GM21423 (cell line): ENCODE results near the gene EYA4.

Experiments
- ATAC-seq: cut with Tn5 transposase; IDR thresholded peaks from one replicate; pipeline ENCODE4 v1.9.1; 2021; ENCODE audit warnings: mild to moderate bottlenecking, moderate library complexity; ENCODE audit not compliant: unreplicated experiment

Gene EYA4, protein sequence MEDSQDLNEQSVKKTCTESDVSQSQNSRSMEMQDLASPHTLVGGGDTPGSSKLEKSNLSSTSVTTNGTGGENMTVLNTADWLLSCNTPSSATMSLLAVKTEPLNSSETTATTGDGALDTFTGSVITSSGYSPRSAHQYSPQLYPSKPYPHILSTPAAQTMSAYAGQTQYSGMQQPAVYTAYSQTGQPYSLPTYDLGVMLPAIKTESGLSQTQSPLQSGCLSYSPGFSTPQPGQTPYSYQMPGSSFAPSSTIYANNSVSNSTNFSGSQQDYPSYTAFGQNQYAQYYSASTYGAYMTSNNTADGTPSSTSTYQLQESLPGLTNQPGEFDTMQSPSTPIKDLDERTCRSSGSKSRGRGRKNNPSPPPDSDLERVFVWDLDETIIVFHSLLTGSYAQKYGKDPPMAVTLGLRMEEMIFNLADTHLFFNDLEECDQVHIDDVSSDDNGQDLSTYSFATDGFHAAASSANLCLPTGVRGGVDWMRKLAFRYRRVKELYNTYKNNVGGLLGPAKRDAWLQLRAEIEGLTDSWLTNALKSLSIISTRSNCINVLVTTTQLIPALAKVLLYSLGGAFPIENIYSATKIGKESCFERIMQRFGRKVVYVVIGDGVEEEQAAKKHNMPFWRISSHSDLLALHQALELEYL

GRCh38 chr6:133241086-133241900, at the start of gene EYA4:
Gene EYA4, plus strand, starts transcription at chr6:133241357. Its CDS starts 33,424 bp downstream, at chr6:133274781.
- no peak for ATAC-seq

DNA sequence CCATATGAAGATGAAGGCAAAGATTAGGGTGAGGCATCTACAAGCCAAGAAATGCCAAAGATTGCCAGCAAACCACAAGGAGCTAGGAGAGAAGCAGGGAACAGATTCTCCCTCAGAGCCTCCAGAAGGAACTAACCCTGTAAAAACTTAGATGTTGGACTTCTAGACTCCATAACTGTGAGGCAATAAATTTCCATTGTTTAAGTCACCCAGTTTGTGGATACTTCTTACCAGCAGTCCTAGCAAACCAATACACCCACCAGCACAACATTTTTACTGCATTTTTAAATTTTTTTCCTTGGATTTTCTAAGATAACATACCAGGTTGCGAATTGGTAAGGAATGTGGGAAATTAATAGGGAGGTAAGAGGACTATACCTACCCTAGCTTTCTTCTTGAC, 47.8 kb upstream of the EYA4 start:
- ATAC-seq = no peak

DNA sequence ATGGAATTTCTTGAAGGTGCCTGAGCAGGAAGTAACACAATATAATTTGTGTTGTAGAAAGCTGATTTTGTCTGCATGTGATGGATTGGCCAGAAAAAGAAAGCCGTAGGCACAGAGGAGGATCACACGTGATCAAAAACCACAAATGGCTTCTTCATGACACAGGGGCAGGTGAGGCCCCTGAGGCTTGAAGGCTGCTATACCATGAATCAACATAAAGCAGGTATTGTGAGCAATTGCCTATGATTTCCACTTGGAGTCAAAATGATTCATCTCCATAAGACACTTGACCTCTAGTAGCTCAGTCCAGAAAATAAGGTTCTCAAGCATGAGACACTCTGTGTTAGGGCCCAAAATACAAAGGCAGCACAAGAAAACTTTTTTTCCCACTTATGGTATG, 42.4 kb upstream of the EYA4 start:
- no peak for ATAC-seq

DNA sequence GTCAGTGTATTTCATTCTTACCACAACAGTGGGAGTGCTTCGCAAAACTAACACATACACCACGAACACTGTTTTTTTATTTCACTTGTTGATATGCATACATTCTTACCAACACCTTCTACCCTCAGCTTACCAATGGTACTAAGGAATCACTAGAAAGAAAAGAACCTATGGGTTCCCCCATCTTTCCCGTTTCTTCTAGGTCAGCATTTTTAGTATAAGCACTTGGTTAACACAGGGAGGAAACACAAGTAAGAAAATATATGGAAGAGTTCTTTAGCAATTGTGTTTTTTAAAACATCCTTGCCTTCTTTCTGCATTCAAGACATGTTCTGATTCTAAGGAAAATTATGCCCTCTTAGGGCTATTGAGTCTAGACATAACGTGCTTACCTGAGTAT, 39.9 kb upstream of the EYA4 start:
- no peak for ATAC-seq

- ATAC-seq = no peak
Observed at GRCh38 chr6:133202610-133203343, 38.4 kb upstream of the EYA4 start.

GRCh38 chr6:133203344-133203697, 37.8 kb upstream of the EYA4 start:
- ATAC-seq = no peak

DNA sequence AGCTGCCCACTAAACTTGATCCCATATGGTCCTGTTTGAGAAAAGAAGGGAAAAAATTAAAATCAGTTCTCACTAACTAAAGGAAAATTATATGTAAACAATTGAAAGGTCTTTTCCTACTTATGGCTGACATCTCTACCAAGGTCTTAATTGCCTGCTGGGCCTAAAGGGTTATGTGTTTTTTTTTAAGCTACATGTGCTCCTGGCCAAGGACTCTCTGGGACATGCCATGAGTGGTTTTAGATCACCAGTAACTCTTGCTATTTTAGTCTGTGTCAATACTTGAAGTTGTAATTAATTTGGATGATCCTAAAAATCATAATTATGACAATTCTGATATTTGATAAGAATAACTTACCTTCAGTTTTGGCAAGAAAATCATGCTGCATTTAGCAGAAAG, 35.9 kb upstream of the EYA4 start:
- no peak for ATAC-seq

GRCh38 chr6:133206942-133207341, 34.2 kb upstream of the EYA4 start:
- ATAC-seq = no peak

DNA sequence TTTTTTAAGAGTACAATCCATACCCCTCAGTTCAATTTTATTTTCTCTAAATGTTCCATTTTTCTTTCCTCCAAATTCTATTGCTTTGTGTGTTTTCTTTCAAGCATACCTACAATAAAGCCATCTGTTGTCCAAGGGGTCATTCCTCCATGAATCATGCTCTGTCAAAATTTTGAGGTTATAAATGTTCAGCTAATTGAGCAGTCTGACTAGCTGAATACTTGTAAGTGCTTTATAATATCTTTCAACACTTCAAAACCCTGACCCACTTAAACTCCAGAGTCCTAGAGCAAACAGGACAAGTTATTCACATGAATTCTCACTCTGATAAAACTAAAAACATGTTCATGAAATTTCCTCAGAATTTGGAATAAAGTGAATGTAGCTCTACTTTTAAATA, 33.4 kb upstream of the EYA4 start:
- ATAC-seq = no peak

DNA sequence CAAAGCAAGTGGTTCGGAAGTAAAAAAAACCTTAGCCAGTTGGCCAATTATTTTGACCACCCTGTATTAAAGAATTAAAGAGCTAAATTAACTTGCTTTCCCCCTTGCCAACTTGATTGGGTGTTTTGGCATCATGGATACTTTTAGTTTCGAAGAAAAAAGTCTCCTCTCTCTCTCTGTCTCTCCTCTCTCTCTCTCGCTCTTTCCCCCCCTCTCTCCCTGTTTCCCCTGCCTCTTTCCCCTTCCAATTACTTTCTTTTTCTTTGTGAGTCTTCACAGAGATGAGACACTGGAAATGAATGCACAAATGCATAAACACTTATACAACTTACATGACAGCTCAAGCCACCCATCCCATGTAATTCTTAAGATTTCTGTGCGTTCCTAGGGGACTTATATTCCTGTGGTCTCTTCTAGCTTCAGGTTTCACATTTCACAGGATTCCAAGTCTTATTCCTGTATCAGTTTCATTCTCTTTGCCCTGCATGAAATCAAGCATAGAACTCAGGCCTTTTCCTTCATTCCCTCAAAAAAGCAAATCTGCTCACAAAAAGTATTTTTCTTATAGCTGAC, 32.9 kb upstream of the EYA4 start:
- no peak for ATAC-seq

GRCh38 chr6:133214267-133214666, 26.9 kb upstream of the EYA4 start:
- ATAC-seq = no peak

DNA sequence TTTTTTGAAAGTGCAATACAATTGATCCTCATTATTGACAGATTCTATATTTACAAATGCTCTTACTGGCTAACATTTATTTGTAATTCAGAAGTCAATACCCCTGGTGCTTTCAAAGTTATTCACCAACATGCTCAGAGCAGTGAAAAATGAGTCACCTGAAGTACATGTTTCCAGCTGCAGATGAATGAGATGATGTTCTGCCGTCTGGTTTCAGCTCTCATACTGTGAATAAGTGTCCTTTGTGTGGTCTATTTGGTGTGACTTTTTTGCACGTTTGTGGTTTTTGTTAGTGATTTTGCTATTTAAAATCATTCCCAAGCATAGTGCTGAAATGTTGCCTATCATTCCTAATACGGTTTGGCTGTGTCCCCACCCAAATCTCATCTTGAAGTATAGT, 22.3 kb upstream of the EYA4 start:
- ATAC-seq = peak; percentile 64

DNA sequence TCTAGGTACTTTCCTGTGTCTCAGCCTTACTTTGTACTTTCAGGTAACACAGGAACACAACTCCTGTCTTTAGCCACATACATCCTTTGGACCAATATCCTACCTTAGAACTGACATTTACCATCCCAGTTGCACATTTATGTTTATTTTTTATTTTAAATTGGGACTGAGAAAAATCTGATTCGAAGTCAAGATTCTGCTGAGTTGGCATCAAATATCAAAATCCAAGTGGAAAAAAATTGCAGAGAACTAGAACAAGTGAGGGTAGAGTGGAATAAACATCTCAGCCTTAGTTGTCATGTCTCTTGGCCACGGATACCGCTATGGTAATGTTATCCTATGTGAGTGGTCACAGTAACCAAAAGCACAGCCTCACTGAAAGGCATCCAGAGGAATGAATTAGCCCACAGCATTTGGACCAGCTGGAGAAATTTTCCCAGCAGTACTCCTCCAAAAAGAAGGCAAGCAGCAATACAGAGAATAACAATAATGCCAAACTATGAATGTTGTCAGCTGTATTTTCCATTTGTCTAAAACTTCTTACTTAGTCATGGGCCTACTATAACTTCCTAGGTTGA, 17.6 kb upstream of the EYA4 start:
- ATAC-seq = no peak

- ATAC-seq = no peak
Observed at GRCh38 chr6:133225560-133225959, 15.6 kb upstream of the EYA4 start.

GRCh38 chr6:133227344-133227743, 13.8 kb upstream of the EYA4 start:
- ATAC-seq = no peak

DNA sequence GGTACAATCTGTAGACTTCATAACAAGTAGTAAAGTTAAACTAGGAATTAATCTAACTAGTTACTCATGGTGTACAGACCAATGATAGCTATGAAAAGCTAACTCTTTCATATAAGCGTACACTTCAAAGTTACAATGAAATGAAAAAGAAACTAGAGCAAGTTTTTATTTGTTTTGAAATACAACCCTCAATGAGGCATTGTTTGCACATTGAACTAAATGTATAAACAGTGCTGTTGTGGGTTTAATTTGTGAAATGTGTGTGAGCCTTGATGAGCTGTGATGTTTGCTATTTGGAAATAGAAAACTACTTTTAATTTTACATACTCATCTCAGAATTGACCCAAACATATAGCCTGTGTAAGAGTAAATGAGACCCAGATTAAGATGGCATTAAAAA, 11.1 kb upstream of the EYA4 start:
- no peak for ATAC-seq

GRCh38 chr6:133235221-133235620, 5.9 kb upstream of the EYA4 start:
- ATAC-seq = no peak

GRCh38 chr6:133236932-133237331, 4.2 kb upstream of the EYA4 start:
- ATAC-seq = no peak

DNA sequence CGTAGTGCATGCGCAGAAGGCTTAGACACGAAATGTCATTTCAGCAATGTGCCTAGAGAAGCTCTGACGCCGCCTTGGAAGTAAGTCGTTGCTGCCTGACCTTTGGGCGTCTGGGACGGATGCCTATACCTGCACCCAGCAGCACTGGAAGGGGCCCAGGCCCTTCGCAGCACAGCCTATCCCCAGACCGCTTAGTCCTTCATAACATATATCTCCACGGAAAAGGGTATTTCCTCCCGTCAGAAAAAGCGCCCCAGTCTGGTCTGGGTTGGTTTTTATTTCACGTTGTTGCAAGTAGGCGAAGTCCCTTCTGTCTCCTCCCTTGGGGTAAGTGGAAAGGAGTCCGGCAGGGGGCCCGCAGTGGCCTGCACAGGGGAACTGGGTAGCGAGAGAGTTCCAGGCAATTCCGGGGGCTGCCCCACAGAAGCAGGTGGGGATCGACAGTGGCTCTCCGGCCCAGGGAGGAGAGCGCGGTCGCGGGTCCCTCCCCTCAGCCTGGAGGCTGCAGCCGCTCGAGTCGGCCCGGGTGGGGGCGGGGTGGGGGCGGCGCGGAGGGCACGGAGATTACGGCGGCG, 559 bp upstream of the EYA4 start:
- ATAC-seq = no peak
